ENCODE measurements around the gene COPS7B. TPM values are rescaled to one million over a fixed set of nuclear protein-coding genes. Genes with fewer than 3 reads are reported as not detected.

The COPS7B gene
- total RNA-seq, 1 experiment from 2014 or later = 41.3 TPM

DNA sequence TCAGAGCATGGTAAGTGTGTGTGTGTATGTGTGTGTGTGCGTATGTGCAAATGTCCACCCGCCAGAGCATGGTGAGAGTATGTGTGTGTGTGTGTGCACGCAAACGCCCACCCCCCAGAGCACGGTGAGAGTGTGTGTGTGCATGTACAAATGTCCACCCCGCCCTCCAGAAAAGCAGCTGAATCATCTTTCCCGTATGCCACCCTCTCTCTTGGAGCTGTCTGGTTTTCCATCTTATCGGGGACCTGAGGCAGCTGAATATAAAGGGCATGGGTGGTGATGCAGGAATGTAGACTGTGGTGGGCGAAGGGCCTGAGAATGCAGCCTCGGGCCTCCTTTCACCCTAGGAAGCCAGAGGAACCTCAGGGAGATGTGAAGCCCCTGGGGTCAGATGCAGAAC, 66.9 kb downstream of the COPS7B start:
- no peaks in the 10 kb centered on the region; the same call in 1 of the 2 replicates for H3K27me3 ChIP-seq (ENCODE audit: control insufficient read depth, insufficient read depth, low read length)
- no peaks in the 10 kb centered on the region for H3K9me3 ChIP-seq (ENCODE audit: control insufficient read depth, insufficient read depth, low read depth, low read length)
- TF ChIP-seq TCF7L2 (IDR thresholded peaks at IDR 0.05; ENCODE audit: low read depth, low read length) = no peak
- TF ChIP-seq SIN3A (IDR thresholded peaks at IDR 0.05; ENCODE audit: borderline replicate concordance, insufficient read depth, low read depth, low read length) = no peak
- TF ChIP-seq, protein P1, sequence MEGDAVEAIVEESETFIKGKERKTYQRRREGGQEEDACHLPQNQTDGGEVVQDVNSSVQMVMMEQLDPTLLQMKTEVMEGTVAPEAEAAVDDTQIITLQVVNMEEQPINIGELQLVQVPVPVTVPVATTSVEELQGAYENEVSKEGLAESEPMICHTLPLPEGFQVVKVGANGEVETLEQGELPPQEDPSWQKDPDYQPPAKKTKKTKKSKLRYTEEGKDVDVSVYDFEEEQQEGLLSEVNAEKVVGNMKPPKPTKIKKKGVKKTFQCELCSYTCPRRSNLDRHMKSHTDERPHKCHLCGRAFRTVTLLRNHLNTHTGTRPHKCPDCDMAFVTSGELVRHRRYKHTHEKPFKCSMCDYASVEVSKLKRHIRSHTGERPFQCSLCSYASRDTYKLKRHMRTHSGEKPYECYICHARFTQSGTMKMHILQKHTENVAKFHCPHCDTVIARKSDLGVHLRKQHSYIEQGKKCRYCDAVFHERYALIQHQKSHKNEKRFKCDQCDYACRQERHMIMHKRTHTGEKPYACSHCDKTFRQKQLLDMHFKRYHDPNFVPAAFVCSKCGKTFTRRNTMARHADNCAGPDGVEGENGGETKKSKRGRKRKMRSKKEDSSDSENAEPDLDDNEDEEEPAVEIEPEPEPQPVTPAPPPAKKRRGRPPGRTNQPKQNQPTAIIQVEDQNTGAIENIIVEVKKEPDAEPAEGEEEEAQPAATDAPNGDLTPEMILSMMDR (IDR thresholded peaks at IDR 0.05) = no peak
- TF ChIP-seq POLR2AphosphoS5 (IDR thresholded peaks at IDR 0.05; ENCODE audit: low read depth, low read length) = no peak
- TF ChIP-seq, protein P2, sequence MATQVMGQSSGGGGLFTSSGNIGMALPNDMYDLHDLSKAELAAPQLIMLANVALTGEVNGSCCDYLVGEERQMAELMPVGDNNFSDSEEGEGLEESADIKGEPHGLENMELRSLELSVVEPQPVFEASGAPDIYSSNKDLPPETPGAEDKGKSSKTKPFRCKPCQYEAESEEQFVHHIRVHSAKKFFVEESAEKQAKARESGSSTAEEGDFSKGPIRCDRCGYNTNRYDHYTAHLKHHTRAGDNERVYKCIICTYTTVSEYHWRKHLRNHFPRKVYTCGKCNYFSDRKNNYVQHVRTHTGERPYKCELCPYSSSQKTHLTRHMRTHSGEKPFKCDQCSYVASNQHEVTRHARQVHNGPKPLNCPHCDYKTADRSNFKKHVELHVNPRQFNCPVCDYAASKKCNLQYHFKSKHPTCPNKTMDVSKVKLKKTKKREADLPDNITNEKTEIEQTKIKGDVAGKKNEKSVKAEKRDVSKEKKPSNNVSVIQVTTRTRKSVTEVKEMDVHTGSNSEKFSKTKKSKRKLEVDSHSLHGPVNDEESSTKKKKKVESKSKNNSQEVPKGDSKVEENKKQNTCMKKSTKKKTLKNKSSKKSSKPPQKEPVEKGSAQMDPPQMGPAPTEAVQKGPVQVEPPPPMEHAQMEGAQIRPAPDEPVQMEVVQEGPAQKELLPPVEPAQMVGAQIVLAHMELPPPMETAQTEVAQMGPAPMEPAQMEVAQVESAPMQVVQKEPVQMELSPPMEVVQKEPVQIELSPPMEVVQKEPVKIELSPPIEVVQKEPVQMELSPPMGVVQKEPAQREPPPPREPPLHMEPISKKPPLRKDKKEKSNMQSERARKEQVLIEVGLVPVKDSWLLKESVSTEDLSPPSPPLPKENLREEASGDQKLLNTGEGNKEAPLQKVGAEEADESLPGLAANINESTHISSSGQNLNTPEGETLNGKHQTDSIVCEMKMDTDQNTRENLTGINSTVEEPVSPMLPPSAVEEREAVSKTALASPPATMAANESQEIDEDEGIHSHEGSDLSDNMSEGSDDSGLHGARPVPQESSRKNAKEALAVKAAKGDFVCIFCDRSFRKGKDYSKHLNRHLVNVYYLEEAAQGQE (IDR thresholded peaks at IDR 0.05; ENCODE audit: insufficient read depth in 1 of 2, low read depth in 2 of 2, low read length in 1 of 2) = no peak
- intact Hi-C loops (cut with micrococcal nuclease; ENCODE audit: unreplicated experiment) = no loop called here
- BruUV-seq (replicated peaks) = no TSS peak
- no peaks in the 10 kb centered on the region for H3K36me3 ChIP-seq (ENCODE audit: control insufficient read depth, insufficient read depth, low read length)
- H3K27ac ChIP-seq (ENCODE audit: low read length) = no peak overlapping the region
- CTCF ChIA-PET = interaction anchor here (1.0 kb wide), 1 partner anchor 322 kb away, joined by 3 read pairs; no protein-coding TSS in a partner anchor
- DNase-seq (ENCODE audit: low read depth, low spot score) = no peak
- POLR2A ChIA-PET = no interaction called here
- in situ Hi-C loops (cut with HindIII; ENCODE audit: low pct_unique_long_range_greater_than_20kb, low sequenced_read_pairs) = no loop called here
- no peak for ATAC-seq
- no peak overlapping the region for H3K4me3 ChIP-seq (ENCODE audit: low read depth in 2 of 2, low read length in 2 of 2)
- H3K4me1 ChIP-seq (ENCODE audit: control insufficient read depth, insufficient read depth, low read length) = no peaks in the 10 kb centered on the region

DNA sequence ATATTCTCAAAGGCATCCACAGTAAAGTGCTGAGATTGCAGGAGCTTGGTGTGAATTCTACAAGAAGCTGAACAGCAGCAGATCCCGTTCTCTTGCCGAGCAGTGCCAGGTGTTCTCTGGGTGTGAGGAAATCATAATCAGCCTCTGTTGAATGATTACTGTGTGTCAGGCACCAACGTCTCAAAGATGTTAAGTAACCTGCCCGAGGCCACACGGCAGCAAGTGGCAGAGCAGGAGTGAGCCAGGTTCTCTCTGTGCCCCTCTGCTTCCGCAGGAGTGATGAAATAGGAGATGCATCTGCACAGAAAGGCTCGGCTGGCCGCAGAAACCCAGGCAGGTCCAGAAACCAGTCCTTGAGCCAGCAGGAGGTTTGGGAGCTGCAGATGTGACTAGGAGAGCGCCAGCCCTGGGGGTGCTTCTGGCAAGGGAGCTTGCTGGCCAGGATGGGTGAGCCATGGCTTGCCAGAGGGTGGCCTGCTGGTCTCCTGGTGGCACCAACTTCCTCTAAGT, 68.4 kb downstream of the COPS7B start:
- ChIA-PET POLR2A (interaction anchor here (0.7 kb wide), 1 partner anchor 1473 kb away, joined by 12 read pairs; no protein-coding TSS in a partner anchor), CTCF (no interaction called here)
- no TSS peak for BruUV-seq (replicated peaks)
- H3K4me3 ChIP-seq (ENCODE audit: low read depth in 2 of 2, low read length in 2 of 2) = no peak overlapping the region
- no peak for DNase-seq (ENCODE audit: low read depth, low spot score)
- intact Hi-C loops (cut with micrococcal nuclease; ENCODE audit: unreplicated experiment) (no loop called here), in situ Hi-C loops (cut with HindIII; ENCODE audit: low pct_unique_long_range_greater_than_20kb, low sequenced_read_pairs) (no loop called here)
- H3K27ac ChIP-seq (ENCODE audit: low read length) = no peak overlapping the region
- H3K4me1 ChIP-seq (ENCODE audit: control insufficient read depth, insufficient read depth, low read length) = no peaks in the 10 kb centered on the region
- no peak for ATAC-seq
- no peaks in the 10 kb centered on the region for H3K36me3 ChIP-seq (ENCODE audit: control insufficient read depth, insufficient read depth, low read length)
- TF ChIP-seq, protein P1 (IDR thresholded peaks at IDR 0.05) = no peak
- no peak for TF ChIP-seq TCF7L2 (IDR thresholded peaks at IDR 0.05; ENCODE audit: low read depth, low read length)
- TF ChIP-seq, protein P2 (IDR thresholded peaks at IDR 0.05; ENCODE audit: insufficient read depth in 1 of 2, low read depth in 2 of 2, low read length in 1 of 2) = no peak
- no peak for TF ChIP-seq SIN3A (IDR thresholded peaks at IDR 0.05; ENCODE audit: borderline replicate concordance, insufficient read depth, low read depth, low read length)
- TF ChIP-seq POLR2AphosphoS5 (IDR thresholded peaks at IDR 0.05; ENCODE audit: low read depth, low read length) = no peak
- H3K9me3 ChIP-seq (ENCODE audit: control insufficient read depth, insufficient read depth, low read depth, low read length) = no peaks in the 10 kb centered on the region
- no peaks in the 10 kb centered on the region; the same call in 1 of the 2 replicates for H3K27me3 ChIP-seq (ENCODE audit: control insufficient read depth, insufficient read depth, low read length)

Measured in Panc1 (cell line).